ENCODE measurements around the gene RNF34. TPM values are rescaled to one million over a fixed set of nuclear protein-coding genes. Genes with fewer than 3 reads are reported as not detected.

The RNF34 gene
- total and polyA plus RNA-seq, 2 donors = 22.0 to 77.4 TPM

GRCh38 chr12:121436706-121437105 is 36.8 kb downstream of the RNF34 start:
- H3K36me3 ChIP-seq (ENCODE audit: insufficient read depth) = peaks cover 2% of the 10 kb centered on the region
- DNase-seq (ENCODE audit: extremely low spot score) = no peak
- no peak overlapping the region for H3K4me3 ChIP-seq (ENCODE audit: low read depth, low read length)
- 89% methylated on average over 2 of the region's 2 CpGs for WGBS
- H3K4me1 ChIP-seq (ENCODE audit: insufficient read depth) = no peaks in the 10 kb centered on the region
- H3K27ac ChIP-seq (ENCODE audit: low read depth) = no peak overlapping the region

DNA sequence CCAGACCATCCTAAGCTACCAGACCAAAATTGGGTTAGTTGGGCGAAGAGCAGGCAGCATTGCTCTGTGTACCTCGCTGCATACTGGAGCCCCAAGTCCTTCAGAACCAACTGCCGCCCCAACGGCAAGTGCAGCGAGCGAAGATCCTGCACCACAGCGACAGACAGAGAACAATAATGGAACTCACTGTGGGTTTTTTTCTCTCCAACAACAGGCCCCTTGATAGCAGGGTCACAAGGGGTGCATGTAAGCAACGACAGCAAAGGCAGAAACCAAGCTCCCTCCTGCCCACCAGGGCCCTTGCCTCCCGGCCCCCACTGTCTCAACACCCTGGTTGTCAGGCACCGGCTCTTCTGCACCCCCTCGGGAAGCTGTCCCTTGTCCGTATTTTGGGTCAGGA is 39.0 kb downstream of the RNF34 start:
- Histone ChIP-seq H3K4me1 (ENCODE audit: insufficient read depth) (no peaks in the 10 kb centered on the region), H3K27ac (ENCODE audit: low read depth) (no peak overlapping the region), H3K4me3 (ENCODE audit: low read depth, low read length) (no peak overlapping the region), H3K36me3 (ENCODE audit: insufficient read depth) (peaks cover 2% of the 10 kb centered on the region)
- 94% methylated on average over 12 of the region's 12 CpGs for WGBS
- no peak for DNase-seq (ENCODE audit: extremely low spot score)

DNA sequence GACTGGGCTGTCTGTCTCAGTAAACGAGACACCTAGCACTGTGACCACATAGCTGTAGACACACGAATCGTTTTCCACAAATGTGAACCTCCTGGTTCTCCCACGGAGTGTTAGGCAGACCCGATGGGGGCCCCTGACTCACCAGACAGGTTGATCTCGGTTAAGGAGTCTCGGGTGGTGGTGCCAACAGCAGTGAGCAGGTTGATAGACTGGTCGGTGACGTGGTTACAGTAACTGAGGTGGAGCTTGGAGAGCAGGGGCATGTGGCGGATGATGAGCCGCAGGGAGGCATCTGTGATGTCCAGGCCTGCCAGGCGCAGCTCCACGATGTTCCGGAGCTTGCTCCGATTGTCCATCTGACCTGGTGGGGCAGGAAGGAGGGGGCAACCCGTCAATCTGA is 39.8 kb downstream of the RNF34 start:
- no peak overlapping the region for H3K27ac ChIP-seq (ENCODE audit: low read depth)
- H3K36me3 ChIP-seq (ENCODE audit: insufficient read depth) = peaks cover 2% of the 10 kb centered on the region
- WGBS = 94% methylated on average over 16 of the region's 16 CpGs
- no peaks in the 10 kb centered on the region for H3K4me1 ChIP-seq (ENCODE audit: insufficient read depth)
- DNase-seq (ENCODE audit: extremely low spot score) = no peak
- H3K4me3 ChIP-seq (ENCODE audit: low read depth, low read length) = no peak overlapping the region

GRCh38 chr12:121440768-121441167 is 40.9 kb downstream of the RNF34 start:
- no peaks in the 10 kb centered on the region for H3K4me1 ChIP-seq (ENCODE audit: insufficient read depth)
- peaks cover 2% of the 10 kb centered on the region for H3K36me3 ChIP-seq (ENCODE audit: insufficient read depth)
- H3K4me3 ChIP-seq (ENCODE audit: low read depth, low read length) = no peak overlapping the region
- H3K27ac ChIP-seq (ENCODE audit: low read depth) = no peak overlapping the region
- 96% methylated on average over 15 of the region's 15 CpGs for WGBS
- no peak for DNase-seq (ENCODE audit: extremely low spot score)

DNA sequence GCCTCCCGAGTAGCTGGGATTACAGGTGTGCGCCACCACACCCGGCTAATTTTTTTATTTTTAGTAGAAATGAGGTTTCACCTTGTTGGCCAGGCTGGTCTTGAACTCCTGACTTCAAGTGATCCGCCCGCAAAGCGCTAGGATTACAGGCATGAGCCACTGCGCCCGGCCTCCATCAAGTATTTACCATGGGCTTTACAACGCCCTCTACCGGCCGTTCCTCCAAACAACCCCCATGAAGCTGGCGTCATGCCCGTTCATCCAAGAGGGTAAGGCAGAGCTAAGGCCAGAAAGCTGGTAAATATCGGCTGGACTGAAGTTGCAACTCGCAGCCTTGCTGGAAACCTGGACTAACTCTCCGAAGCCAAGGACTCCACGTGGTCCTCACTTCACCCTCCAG is 41.6 kb downstream of the RNF34 start:
- DNase-seq (ENCODE audit: extremely low spot score) = no peak
- Histone ChIP-seq H3K4me3 (ENCODE audit: low read depth, low read length) (no peak overlapping the region), H3K36me3 (ENCODE audit: insufficient read depth) (peaks cover 2% of the 10 kb centered on the region), H3K27ac (ENCODE audit: low read depth) (no peak overlapping the region), H3K4me1 (ENCODE audit: insufficient read depth) (no peaks in the 10 kb centered on the region)
- 95% methylated on average over 17 of the region's 17 CpGs for WGBS

GRCh38 chr12:121442028-121442948 is 42.4 kb downstream of the RNF34 start:
- DNase-seq (ENCODE audit: extremely low spot score) = no peak
- 96% methylated on average over 68 of the region's 68 CpGs for WGBS
- Histone ChIP-seq H3K4me1 (ENCODE audit: insufficient read depth) (no peaks in the 10 kb centered on the region), H3K36me3 (ENCODE audit: insufficient read depth) (peaks cover 2% of the 10 kb centered on the region), H3K27ac (ENCODE audit: low read depth) (no peak overlapping the region), H3K4me3 (ENCODE audit: low read depth, low read length) (no peak overlapping the region)

GRCh38 chr12:121443193-121443870 is 43.4 kb downstream of the RNF34 start:
- no peak for DNase-seq (ENCODE audit: extremely low spot score)
- Histone ChIP-seq H3K4me1 (ENCODE audit: insufficient read depth) (no peaks in the 10 kb centered on the region), H3K36me3 (ENCODE audit: insufficient read depth) (peaks cover 2% of the 10 kb centered on the region), H3K4me3 (ENCODE audit: low read depth, low read length) (no peak overlapping the region), H3K27ac (ENCODE audit: low read depth) (no peak overlapping the region)
- WGBS = 52% methylated on average over 20 of the region's 20 CpGs

DNA sequence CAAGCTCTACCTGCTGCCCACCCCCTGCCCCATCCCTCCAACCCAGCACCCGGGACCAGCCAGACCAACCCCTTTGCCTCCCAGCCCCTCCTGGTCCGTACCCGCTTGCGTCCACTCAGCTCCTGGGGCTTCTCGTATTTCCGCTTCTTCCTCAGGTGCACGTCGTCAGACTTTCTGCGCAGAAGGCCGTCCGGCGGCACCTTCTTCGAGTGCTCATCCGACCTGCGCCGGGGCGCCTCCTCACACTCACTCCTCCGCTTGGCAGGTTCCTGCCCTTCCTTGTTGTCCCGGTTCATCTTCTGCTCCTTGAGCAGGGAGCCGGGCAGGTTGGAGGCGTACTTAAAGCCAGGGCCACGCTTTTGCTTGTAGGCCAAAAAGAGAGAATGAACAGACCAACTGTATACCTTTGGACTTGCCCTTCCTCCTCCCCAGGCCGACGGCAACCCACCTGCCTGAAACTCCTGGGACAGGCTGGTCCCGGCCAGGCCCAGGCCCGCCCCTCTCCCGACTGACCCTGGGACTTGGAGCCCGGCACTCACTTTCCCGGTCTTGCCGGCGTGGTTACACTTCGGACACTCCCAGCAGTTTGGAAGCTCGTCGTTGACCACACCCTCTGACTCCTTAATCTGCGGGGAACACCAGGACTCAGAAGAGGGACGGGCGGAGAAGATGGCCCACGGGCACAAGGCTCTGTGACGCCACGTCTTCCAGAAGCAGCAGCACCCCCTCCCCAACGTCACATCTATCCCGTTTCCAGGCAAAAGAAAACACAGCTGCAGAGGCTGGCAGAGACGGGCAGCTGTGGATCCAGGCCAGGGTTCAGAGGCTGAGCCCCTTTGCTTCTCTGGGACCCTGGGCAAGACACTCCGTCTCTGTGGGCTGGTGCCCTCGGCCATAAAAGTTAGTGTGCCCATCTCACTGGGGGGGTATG is 44.3 kb downstream of the RNF34 start:
- no peaks in the 10 kb centered on the region for H3K4me1 ChIP-seq (ENCODE audit: insufficient read depth)
- H3K4me3 ChIP-seq (ENCODE audit: low read depth, low read length) = no peak overlapping the region
- no peak for DNase-seq (ENCODE audit: extremely low spot score)
- peaks cover 2% of the 10 kb centered on the region for H3K36me3 ChIP-seq (ENCODE audit: insufficient read depth)
- H3K27ac ChIP-seq (ENCODE audit: low read depth) = no peak overlapping the region
- 83% methylated on average over 45 of the region's 45 CpGs for WGBS

- no peak overlapping the region for H3K27ac ChIP-seq (ENCODE audit: low read depth)
- DNase-seq (ENCODE audit: extremely low spot score) = no peak
- 85% methylated on average over 4 of the region's 4 CpGs for WGBS
- no peak overlapping the region for H3K4me3 ChIP-seq (ENCODE audit: low read depth, low read length)
- H3K4me1 ChIP-seq (ENCODE audit: insufficient read depth) = no peaks in the 10 kb centered on the region
- H3K36me3 ChIP-seq (ENCODE audit: insufficient read depth) = peaks cover under 1% of the 10 kb centered on the region
Measured at GRCh38 chr12:121444842-121445202, 44.9 kb downstream of the RNF34 start.

DNA sequence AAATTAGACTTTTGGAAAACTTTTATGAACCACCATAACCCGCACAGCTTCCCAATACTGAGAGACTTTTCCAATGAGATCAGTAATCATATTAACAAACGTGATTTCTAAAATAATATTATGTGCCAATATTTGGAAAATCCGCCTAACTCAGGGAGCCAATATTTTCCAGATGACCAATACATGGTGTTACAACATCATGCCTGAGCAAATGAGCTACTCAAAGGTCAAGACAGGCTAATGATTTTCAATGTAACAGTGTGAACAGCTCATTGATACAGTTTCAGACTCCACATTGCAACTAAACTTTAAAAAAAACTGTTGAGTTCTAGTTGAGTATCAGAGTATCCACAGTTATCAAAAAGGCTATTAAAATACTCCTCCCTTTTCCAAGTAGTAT is 46.8 kb downstream of the RNF34 start:
- 87% methylated on average over 3 of the region's 3 CpGs for WGBS
- Histone ChIP-seq H3K27ac (ENCODE audit: low read depth) (no peak overlapping the region), H3K4me3 (ENCODE audit: low read depth, low read length) (no peak overlapping the region), H3K4me1 (ENCODE audit: insufficient read depth) (no peaks in the 10 kb centered on the region), H3K36me3 (ENCODE audit: insufficient read depth) (no peaks in the 10 kb centered on the region)
- no peak for DNase-seq (ENCODE audit: extremely low spot score)

DNA sequence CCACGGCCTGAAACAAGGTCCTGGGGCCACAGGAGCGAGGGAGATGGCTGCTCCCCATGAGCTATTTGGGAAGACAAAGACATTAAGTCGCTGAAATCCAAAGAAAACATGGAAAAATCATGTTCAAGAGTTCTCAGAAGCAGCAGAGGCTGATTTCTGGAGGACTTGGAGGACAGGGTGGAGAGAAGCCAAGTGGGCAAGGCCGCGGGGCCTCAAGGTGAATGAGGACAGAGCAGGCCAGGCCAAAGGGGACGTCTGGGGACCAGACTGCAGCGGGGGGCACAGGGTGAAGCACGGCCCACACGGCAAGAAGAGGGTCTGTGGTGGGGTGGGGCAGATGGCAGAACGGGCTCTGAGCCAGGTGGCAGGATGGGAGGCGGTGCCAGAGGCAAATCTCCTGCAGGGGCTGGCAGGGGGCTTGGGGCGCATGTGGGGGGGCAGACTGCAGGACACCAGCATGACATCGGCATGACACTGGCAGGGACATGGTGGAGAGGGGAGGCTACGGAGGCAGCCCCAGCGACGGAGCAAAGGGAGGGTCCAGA is 48.9 kb downstream of the RNF34 start:
- Histone ChIP-seq H3K4me3 (ENCODE audit: low read depth, low read length) (no peak overlapping the region), H3K4me1 (ENCODE audit: insufficient read depth) (no peaks in the 10 kb centered on the region), H3K36me3 (ENCODE audit: insufficient read depth) (no peaks in the 10 kb centered on the region), H3K27ac (ENCODE audit: low read depth) (no peak overlapping the region)
- no peak for DNase-seq (ENCODE audit: extremely low spot score)
- WGBS = 90% methylated on average over 16 of the region's 16 CpGs

DNA sequence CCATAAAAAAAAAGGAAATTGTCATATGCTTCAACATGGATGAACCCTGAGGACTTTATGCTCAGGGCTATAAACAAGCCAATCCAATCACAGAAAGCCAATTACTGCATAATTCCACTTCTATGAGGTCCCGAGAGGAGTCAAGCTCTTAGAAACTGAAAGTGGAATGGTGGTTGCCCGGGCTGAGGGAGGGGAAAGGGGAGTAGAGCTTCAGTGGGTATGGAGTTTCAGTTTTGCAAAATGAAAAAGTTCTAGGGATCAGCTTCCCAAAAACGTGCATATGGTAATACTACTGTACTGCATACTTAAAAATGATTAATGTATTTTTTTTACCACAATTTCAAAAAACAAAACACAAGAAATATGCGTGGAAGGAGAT is 52.0 kb downstream of the RNF34 start:
- Histone ChIP-seq H3K27ac (ENCODE audit: low read depth) (no peak overlapping the region), H3K4me1 (ENCODE audit: insufficient read depth) (no peaks in the 10 kb centered on the region), H3K4me3 (ENCODE audit: low read depth, low read length) (no peak overlapping the region), H3K36me3 (ENCODE audit: insufficient read depth) (no peaks in the 10 kb centered on the region)
- WGBS = 47% methylated on average over 4 of the region's 4 CpGs
- DNase-seq (ENCODE audit: extremely low spot score) = no peak

DNA sequence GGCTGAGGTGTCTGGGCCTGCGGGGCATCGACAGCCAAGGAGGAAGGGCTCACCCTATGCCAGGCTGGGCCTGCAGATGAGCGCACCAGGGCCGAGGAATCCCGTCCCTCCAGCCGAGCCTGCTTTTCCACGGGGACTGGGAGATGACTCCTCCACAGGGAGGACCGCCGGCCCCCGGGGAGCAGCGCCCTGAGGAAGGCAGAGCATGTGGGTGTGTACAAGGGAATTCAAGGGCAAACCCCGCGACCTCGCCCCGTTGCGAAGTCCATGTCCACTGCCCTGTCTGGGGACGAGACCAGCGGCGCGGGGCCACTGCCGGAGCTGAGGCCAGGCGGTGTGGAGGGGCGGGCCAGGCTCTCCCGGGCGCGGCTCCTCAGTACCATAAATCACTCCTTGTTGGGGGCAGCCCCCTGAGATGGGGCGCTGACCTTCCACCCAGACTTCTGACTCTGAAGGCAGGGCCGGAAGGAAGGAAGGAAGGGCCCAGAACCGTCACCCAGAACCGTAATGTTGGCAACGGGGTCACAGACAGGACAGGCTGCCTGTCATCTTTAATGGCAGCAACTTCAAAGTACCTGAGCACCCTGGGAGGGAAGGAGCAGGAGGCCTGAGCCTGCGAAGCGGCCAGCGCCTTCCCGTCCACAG is 52.5 kb downstream of the RNF34 start:
- H3K4me3 ChIP-seq (ENCODE audit: low read depth, low read length) = no peak overlapping the region
- peak overlapping the region; percentile 60 for H3K27ac ChIP-seq (ENCODE audit: low read depth)
- no peaks in the 10 kb centered on the region for H3K36me3 ChIP-seq (ENCODE audit: insufficient read depth)
- DNase-seq (ENCODE audit: extremely low spot score) = no peak
- H3K4me1 ChIP-seq (ENCODE audit: insufficient read depth) = no peaks in the 10 kb centered on the region
- 66% methylated on average over 35 of the region's 35 CpGs for WGBS
